GM23338 (cell line): ENCODE data around the gene UVRAG. TPM values are rescaled to one million over a fixed set of nuclear protein-coding genes. Genes with fewer than 3 reads are reported as not detected.

Experiments
- ATAC-seq: fragments of 200-7000 bp; cut with Tn5 transposase; 3 replicates; pipeline ENCODE4 v1.9.1; 2020
- DNase-seq: peaks from one replicate; pipeline ENCODE4 v3.0.0-alpha.2; 2015; ENCODE audit warnings: low spot score
- H2AFZ ChIP-seq: fragments of 200-600 bp; sonication (generic); 2 replicates; pipeline ENCODE4 v1.8.0; 2016; ENCODE audit warnings: antibody characterized with exemption, mild to moderate bottlenecking, moderate library complexity
- H3F3A ChIP-seq: fragments of 200-600 bp; sonication (generic); replicated peaks from 2 replicates; pipeline ENCODE4 v1.8.0; 2017; ENCODE audit warnings: antibody characterized with exemption, mixed run types, low read depth
- H3K27ac ChIP-seq: fragments of 200-600 bp; sonication (generic); 2 replicates; pipeline ENCODE4 v1.6.1; 2016; ENCODE audit warnings: low read depth
- H3K27me3 ChIP-seq: fragments of 200-600 bp; sonication (generic); 2 replicates; pipeline ENCODE4 v1.8.0; 2016; ENCODE audit warnings: mild to moderate bottlenecking, mixed run types, moderate library complexity; ENCODE audit not compliant: insufficient read depth
- H3K36me3 ChIP-seq: fragments of 200-600 bp; sonication (generic); 2 replicates; pipeline ENCODE4 v1.8.0; 2016; ENCODE audit warnings: mild to moderate bottlenecking; ENCODE audit not compliant: insufficient read depth
- H3K4me1 ChIP-seq: fragments of 200-600 bp; sonication (generic); 2 replicates; pipeline ENCODE4 v1.8.0; 2016; ENCODE audit warnings: mild to moderate bottlenecking, moderate library complexity; ENCODE audit not compliant: insufficient read depth
- H3K4me2 ChIP-seq: fragments of 200-600 bp; sonication (generic); 2 replicates; pipeline ENCODE4 v1.7.1; 2017; ENCODE audit warnings: mixed run types
- H3K4me3 ChIP-seq: fragments of 200-600 bp; sonication (generic); 2 replicates; pipeline ENCODE4 v1.6.1; 2016; ENCODE audit warnings: mixed run types
- H3K79me2 ChIP-seq: fragments of 200-600 bp; sonication (generic); replicated peaks from 2 replicates; pipeline ENCODE4 v1.8.0; 2017; ENCODE audit warnings: mild to moderate bottlenecking; ENCODE audit not compliant: insufficient read depth
- H3K9me2 ChIP-seq: fragments of 200-600 bp; sonication (generic); 2 replicates; pipeline ENCODE4 v1.8.0; 2017; ENCODE audit not compliant: insufficient read depth
- H4K20me1 ChIP-seq: fragments of 200-600 bp; sonication (generic); replicated peaks from 2 replicates; pipeline ENCODE4 v1.8.0; 2017; ENCODE audit warnings: mild to moderate bottlenecking; ENCODE audit not compliant: insufficient read depth
- H3K27ac Mint-ChIP-seq: 2 replicates; pipeline ENCODE4 v1.8.0; 2020; ENCODE audit warnings: inconsistent platforms, mild to moderate bottlenecking, moderate library complexity, mixed read lengths
- H3K27me3 Mint-ChIP-seq: 3 replicates; pipeline ENCODE4 v1.8.0; 2022; ENCODE audit warnings: low read depth, mild to moderate bottlenecking, moderate library complexity, mixed read lengths, inconsistent platforms; ENCODE audit not compliant: insufficient read depth, poor library complexity
- H3K36me3 Mint-ChIP-seq: 3 replicates; pipeline ENCODE4 v1.8.0; 2021; ENCODE audit warnings: low read depth, mild to moderate bottlenecking, inconsistent platforms, moderate library complexity, mixed read lengths
- H3K4me1 Mint-ChIP-seq: 3 replicates; pipeline ENCODE4 v1.8.0; 2020; ENCODE audit warnings: mild to moderate bottlenecking, inconsistent platforms, mixed read lengths
- H3K4me3 Mint-ChIP-seq: 3 replicates; pipeline ENCODE4 v1.8.0; 2021; ENCODE audit warnings: moderate library complexity, mild to moderate bottlenecking, inconsistent platforms, mixed read lengths
- H3K9me3 Mint-ChIP-seq: 3 replicates; pipeline ENCODE4 v1.8.0; 2020; ENCODE audit warnings: moderate library complexity, mild to moderate bottlenecking, inconsistent platforms, mixed read lengths
- CTCF ChIP-seq, 2 experiments: fragments of 200-600 bp in 1 of 2; sonication (generic) in 1 of 2; conservative IDR thresholded peaks; 2 replicates each; pipeline versions ENCODE4 v1.5.1 to v1.6.1; 2016 to 2017; ENCODE audit warnings: antibody characterized with exemption in 2 of 2, low read depth in 2 of 2, mild to moderate bottlenecking in 2 of 2, moderate library complexity in 1 of 2
- EZH2phosphoT487 ChIP-seq: fragments of 200-600 bp; sonication (generic); IDR thresholded peaks from one replicate; pipeline ENCODE4 v1.8.1; 2018; ENCODE audit warnings: antibody characterized with exemption; ENCODE audit not compliant: unreplicated experiment
- JUNB ChIP-seq: IDR thresholded peaks from one replicate; pipeline ENCODE4 v1.6.1; 2016; ENCODE audit warnings: antibody characterized with exemption; ENCODE audit not compliant: unreplicated experiment
- REST ChIP-seq: IDR thresholded peaks from one replicate; pipeline ENCODE4 v1.6.1; 2018; ENCODE audit warnings: antibody characterized with exemption; ENCODE audit not compliant: unreplicated experiment
- ZNF114 ChIP-seq: fragments of 250-450 bp; sonication (Bioruptor Pico); IDR thresholded peaks from 2 replicates; pipeline ENCODE4 v1.5.0; 2020; ENCODE audit warnings: mild to moderate bottlenecking, moderate library complexity
- ZNF331 ChIP-seq: fragments of 250-450 bp; sonication (Bioruptor Pico); IDR thresholded peaks from 2 replicates; pipeline ENCODE4 v1.5.0; 2020; ENCODE audit warnings: low read depth, mild to moderate bottlenecking, moderate library complexity
- ZNF462 ChIP-seq: fragments of 250-450 bp; sonication (Bioruptor Pico); IDR thresholded peaks from 2 replicates; pipeline ENCODE4 v1.5.0; 2020; ENCODE audit warnings: mild to moderate bottlenecking, moderate library complexity
- polyA plus RNA-seq: library from polyadenylated mRNA; unstranded; fragments of >200 nt; fragmentation: Nextera tagmentation; extraction: Ambion mirVana; gene quantifications from 2 replicates; pipeline ENCODE4 v1.2.1, GENCODE V29; 2016
- total RNA-seq: library from RNA; depleted of rRNA; stranded (reverse); fragments of >200 nt; shearing (Covaris generic); gene quantifications from 2 replicates; pipeline ENCODE4 v1.2.3, GENCODE V29; 2014
- TF ChIP-seq, protein P1 (sequence below): IDR thresholded peaks from 2 replicates; pipeline ENCODE4 v1.6.1; 2016; ENCODE audit warnings: antibody characterized with exemption

The UVRAG gene
- total and polyA plus RNA-seq, 2 experiments from 2014 or later = 15.3 to 17.4 TPM

DNA sequence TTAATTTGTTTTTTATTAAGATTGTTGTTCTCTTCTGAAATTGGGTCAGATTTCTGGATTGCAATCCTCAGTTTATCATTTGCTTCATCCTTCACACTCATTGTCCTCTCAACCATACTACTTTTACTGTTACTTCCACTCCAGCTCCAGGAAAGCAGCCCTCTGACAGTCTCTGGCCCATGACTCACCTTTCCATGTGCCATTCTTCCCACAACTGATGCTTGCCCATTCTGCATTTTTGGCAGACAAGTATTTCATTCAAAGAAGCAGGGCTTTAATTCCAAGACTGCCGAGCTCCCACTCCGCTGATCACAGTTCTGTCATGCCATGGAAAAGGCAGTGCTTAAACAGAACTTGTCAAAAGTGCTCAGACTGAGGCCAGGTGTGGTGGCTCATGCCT, 252.1 kb downstream of the UVRAG start:
- Mint-ChIP-seq H3K36me3 (peaks cover 6% of the 10 kb centered on the region; the same call in 2 of the 3 replicates), H3K4me3 (no peak overlapping the region), H3K4me1 (peaks cover 38% of the 10 kb centered on the region; the same call in 2 of the 3 replicates), H3K27ac (no peak overlapping the region), H3K27me3 (no peaks in the 10 kb centered on the region), H3K9me3 (no peaks in the 10 kb centered on the region)
- Histone ChIP-seq H3K4me3 (no peak overlapping the region), H3K4me1 (peaks cover 35% of the 10 kb centered on the region), H3K27ac (no peak overlapping the region), H3K36me3 (no peaks in the 10 kb centered on the region), H3F3A (no peaks in the 10 kb centered on the region), H3K4me2 (no peak overlapping the region), H3K9me2 (no peaks in the 10 kb centered on the region), H2AFZ (no peak overlapping the region), H3K79me2 (no peaks in the 10 kb centered on the region), H4K20me1 (no peaks in the 10 kb centered on the region), H3K27me3 (no peaks in the 10 kb centered on the region)
- TF ChIP-seq, protein P1, sequence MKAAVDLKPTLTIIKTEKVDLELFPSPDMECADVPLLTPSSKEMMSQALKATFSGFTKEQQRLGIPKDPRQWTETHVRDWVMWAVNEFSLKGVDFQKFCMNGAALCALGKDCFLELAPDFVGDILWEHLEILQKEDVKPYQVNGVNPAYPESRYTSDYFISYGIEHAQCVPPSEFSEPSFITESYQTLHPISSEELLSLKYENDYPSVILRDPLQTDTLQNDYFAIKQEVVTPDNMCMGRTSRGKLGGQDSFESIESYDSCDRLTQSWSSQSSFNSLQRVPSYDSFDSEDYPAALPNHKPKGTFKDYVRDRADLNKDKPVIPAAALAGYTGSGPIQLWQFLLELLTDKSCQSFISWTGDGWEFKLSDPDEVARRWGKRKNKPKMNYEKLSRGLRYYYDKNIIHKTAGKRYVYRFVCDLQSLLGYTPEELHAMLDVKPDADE = no peak
- no peak for TF ChIP-seq ZNF462
- no peak for TF ChIP-seq JUNB
- TF ChIP-seq CTCF (conservative IDR thresholded peaks at IDR 0.05; ENCODE audit: low read depth in 2 of 2) = no peak
- no peak for TF ChIP-seq ZNF114 (CRISPR knock-in tag)
- TF ChIP-seq EZH2phosphoT487 = no peak
- no peak for TF ChIP-seq ZNF331 (CRISPR knock-in tag)
- TF ChIP-seq REST = no peak
- no peak for DNase-seq
- ATAC-seq = no peak
